ENCODE measurements around the gene ZNF142. TPM values are rescaled to one million over a fixed set of nuclear protein-coding genes. Genes with fewer than 3 reads are reported as not detected.

ZNF142 gene
- total and polyA plus RNA-seq, 10 donors, result 2.9 to 33.0 (median 29.3) TPM

DNA sequence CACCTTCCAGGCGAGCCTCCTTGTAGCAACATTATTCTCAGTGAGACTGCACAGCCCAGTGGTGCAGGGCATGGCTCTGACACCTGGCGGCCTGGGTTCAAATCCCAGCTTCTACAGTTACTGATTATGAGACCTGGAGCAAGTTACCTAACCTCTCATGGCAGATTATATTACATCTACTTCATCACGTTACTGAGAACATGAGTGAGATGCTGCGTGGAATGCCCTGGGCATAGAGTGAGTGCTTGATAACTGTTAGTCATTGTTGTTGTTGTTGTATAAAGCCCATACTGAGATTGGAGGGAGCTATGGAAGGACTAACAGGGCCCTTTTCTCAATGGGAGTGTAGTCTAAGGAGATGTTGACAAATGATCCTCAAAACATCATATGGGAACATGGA, 33.1 kb downstream of the ZNF142 start:
- H3K4me3 ChIP-seq, result no peak overlapping the region
- H3K36me3 ChIP-seq, result no peaks in the 10 kb centered on the region
- intact Hi-C loops (cut with DNase I; ENCODE audit: low total_unique reads), result no loop called here
- 83 to 92% (median 88%) methylated on average over 4 of the region's 4 CpGs for WGBS, 5 donors
- H3K4me1 ChIP-seq, result peaks cover 0 to 10% (median 4%) of the 10 kb centered on the region in 6 donors
- H3K27me3 ChIP-seq (replicated peaks in 1 of 7), result no peaks in the 10 kb centered on the region
- no peak for TF ChIP-seq POLR2A (IDR thresholded peaks at IDR 0.05)
- no peak for TF ChIP-seq POLR2AphosphoS5 (IDR thresholded peaks at IDR 0.05)
- TF ChIP-seq, protein P1, sequence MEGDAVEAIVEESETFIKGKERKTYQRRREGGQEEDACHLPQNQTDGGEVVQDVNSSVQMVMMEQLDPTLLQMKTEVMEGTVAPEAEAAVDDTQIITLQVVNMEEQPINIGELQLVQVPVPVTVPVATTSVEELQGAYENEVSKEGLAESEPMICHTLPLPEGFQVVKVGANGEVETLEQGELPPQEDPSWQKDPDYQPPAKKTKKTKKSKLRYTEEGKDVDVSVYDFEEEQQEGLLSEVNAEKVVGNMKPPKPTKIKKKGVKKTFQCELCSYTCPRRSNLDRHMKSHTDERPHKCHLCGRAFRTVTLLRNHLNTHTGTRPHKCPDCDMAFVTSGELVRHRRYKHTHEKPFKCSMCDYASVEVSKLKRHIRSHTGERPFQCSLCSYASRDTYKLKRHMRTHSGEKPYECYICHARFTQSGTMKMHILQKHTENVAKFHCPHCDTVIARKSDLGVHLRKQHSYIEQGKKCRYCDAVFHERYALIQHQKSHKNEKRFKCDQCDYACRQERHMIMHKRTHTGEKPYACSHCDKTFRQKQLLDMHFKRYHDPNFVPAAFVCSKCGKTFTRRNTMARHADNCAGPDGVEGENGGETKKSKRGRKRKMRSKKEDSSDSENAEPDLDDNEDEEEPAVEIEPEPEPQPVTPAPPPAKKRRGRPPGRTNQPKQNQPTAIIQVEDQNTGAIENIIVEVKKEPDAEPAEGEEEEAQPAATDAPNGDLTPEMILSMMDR (IDR thresholded peaks at IDR 0.05 in 8 of 11, conservative IDR thresholded peaks at IDR 0.05 in 3 of 11), result no peak
- no peak for DNase-seq
- no peak overlapping the region for H3K27ac ChIP-seq
- no peaks in the 10 kb centered on the region for H3K9me3 ChIP-seq

- H3K36me3 ChIP-seq, result no peaks in the 10 kb centered on the region
- H3K9me3 ChIP-seq, result no peaks in the 10 kb centered on the region
- TF ChIP-seq, protein P1 (IDR thresholded peaks at IDR 0.05 in 8 of 11, conservative IDR thresholded peaks at IDR 0.05 in 3 of 11), result no peak
- no peak overlapping the region for H3K27ac ChIP-seq
- H3K4me3 ChIP-seq, result no peak overlapping the region
- DNase-seq, result no peak
- 20 to 37% (median 24%) methylated on average over 3 of the region's 3 CpGs for WGBS, 5 donors
- no peaks in the 10 kb centered on the region for H3K27me3 ChIP-seq (replicated peaks in 1 of 7)
- intact Hi-C loops (cut with DNase I; ENCODE audit: low total_unique reads), result no loop called here
- H3K4me1 ChIP-seq, result peaks cover 0 to 10% (median 4%) of the 10 kb centered on the region in 6 donors
These were observed 36.1 kb downstream of the ZNF142 start for GRCh38 chr2:218623366-218623705.

GRCh38 chr2:218622606-218623365, 36.6 kb downstream of the ZNF142 start:
- intact Hi-C loops (cut with DNase I; ENCODE audit: low total_unique reads), result no loop called here
- TF ChIP-seq POLR2A (IDR thresholded peaks at IDR 0.05) (no peak), POLR2AphosphoS5 (IDR thresholded peaks at IDR 0.05) (no peak)
- TF ChIP-seq, protein P1 (IDR thresholded peaks at IDR 0.05 in 8 of 11, conservative IDR thresholded peaks at IDR 0.05 in 3 of 11), result no peak
- no peaks in the 10 kb centered on the region for H3K36me3 ChIP-seq
- peaks cover 0 to 10% (median 4%) of the 10 kb centered on the region in 6 donors for H3K4me1 ChIP-seq
- H3K9me3 ChIP-seq, result no peaks in the 10 kb centered on the region
- no peak overlapping the region for H3K4me3 ChIP-seq
- WGBS, 5 donors, result 46 to 62% (median 55%) methylated on average over 7 of the region's 7 CpGs
- no peak overlapping the region for H3K27ac ChIP-seq
- H3K27me3 ChIP-seq (replicated peaks in 1 of 7), result no peaks in the 10 kb centered on the region
- no peak for DNase-seq

DNA sequence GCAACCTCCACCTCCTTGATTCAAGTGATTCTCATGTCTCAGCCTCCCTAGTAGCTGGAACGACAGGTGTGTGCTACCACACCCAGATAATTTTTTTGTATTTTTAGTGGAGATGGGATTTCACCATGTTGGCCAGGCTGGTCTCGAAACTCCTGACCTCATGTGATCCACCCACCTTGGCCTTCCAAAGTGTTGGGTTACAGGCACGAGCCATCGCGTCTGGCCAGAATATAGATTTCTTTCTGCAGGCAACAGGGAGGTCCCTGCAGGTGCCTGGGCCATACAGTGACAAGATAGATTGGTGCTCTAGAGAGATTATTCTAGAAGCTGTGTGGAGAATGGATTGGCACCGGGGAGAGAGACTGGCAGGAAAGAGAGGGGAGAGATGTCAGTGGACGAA, 38.4 kb downstream of the ZNF142 start:
- H3K36me3 ChIP-seq, result no peaks in the 10 kb centered on the region
- no peaks in the 10 kb centered on the region for H3K27me3 ChIP-seq (replicated peaks in 1 of 7)
- no peak overlapping the region for H3K27ac ChIP-seq
- no peaks in the 10 kb centered on the region for H3K9me3 ChIP-seq
- DNase-seq, result no peak
- 76 to 82% (median 78%) methylated on average over 7 of the region's 7 CpGs for whole genome bisulfite sequencing, 5 donors
- H3K4me1 ChIP-seq, result peaks cover 0 to 10% (median 4%) of the 10 kb centered on the region in 6 donors
- H3K4me3 ChIP-seq, result no peak overlapping the region
- intact Hi-C loops (cut with DNase I; ENCODE audit: low total_unique reads), result no loop called here
- TF ChIP-seq, protein P1 (IDR thresholded peaks at IDR 0.05 in 8 of 11, conservative IDR thresholded peaks at IDR 0.05 in 3 of 11), result no peak
- no peak for TF ChIP-seq POLR2A (IDR thresholded peaks at IDR 0.05)
- no peak for TF ChIP-seq POLR2AphosphoS5 (IDR thresholded peaks at IDR 0.05)
